Karpas-422 (cell line): ENCODE measurements around the gene HOXA2. TPM values are rescaled to one million over a fixed set of nuclear protein-coding genes. Genes with fewer than 3 reads are reported as not detected.

ENCODE experiments used
- DNase-seq: peaks from one replicate; pipeline ENCODE4 v3.0.0-alpha.2; 2015
- H2AFZ ChIP-seq: fragments of 200-600 bp; sonication (generic); 2 replicates; pipeline ENCODE4 v1.6.1; 2014; ENCODE audit warnings: antibody characterized with exemption, low read length, mixed read lengths
- H3K27ac ChIP-seq: fragments of 200-600 bp; sonication (generic); 2 replicates; pipeline ENCODE4 v1.5.1; 2014; ENCODE audit warnings: mild to moderate bottlenecking, low read length, moderate library complexity
- H3K27me3 ChIP-seq: fragments of 200-600 bp; sonication (generic); 2 replicates; pipeline ENCODE4 v1.6.1; 2014; ENCODE audit warnings: low read length, mixed read lengths
- H3K36me3 ChIP-seq: fragments of 200-600 bp; sonication (generic); 2 replicates; pipeline ENCODE4 v1.6.1; 2014; ENCODE audit warnings: low read length, mixed read lengths; ENCODE audit not compliant: insufficient read depth
- H3K4me1 ChIP-seq: fragments of 200-600 bp; sonication (generic); 2 replicates; pipeline ENCODE4 v1.6.1; 2014; ENCODE audit warnings: mild to moderate bottlenecking, low read length, mixed read lengths
- H3K4me2 ChIP-seq: fragments of 200-600 bp; sonication (generic); 2 replicates; pipeline ENCODE4 v1.6.1; 2014; ENCODE audit warnings: low read length, low read depth, mild to moderate bottlenecking; ENCODE audit not compliant: poor library complexity, severe bottlenecking
- H3K4me3 ChIP-seq: fragments of 200-600 bp; sonication (generic); 2 replicates; pipeline ENCODE4 v1.5.1; 2014; ENCODE audit warnings: mild to moderate bottlenecking, antibody characterized with exemption, low read length, mixed read lengths
- H3K79me2 ChIP-seq: fragments of 200-600 bp; sonication (generic); 2 replicates; pipeline ENCODE4 v1.6.1; 2014; ENCODE audit warnings: mild to moderate bottlenecking, low read length, mixed read lengths
- H3K9ac ChIP-seq: fragments of 200-600 bp; sonication (generic); 2 replicates; pipeline ENCODE4 v1.6.0; 2014; ENCODE audit warnings: low read length
- H3K9me2 ChIP-seq: fragments of 200-600 bp; sonication (generic), shearing (Covaris generic); replicated peaks from 2 replicates; pipeline ENCODE4 v1.6.0; 2014; ENCODE audit warnings: mild to moderate bottlenecking, low read length, moderate library complexity; ENCODE audit not compliant: insufficient read depth
- H3K9me3 ChIP-seq: fragments of 300-700, 200-600 bp; sonication (generic); 2 replicates; pipeline ENCODE4 v1.6.1; 2014; ENCODE audit warnings: low read length, mixed read lengths
- H4K20me1 ChIP-seq: fragments of 200-600 bp; sonication (generic); 2 replicates; pipeline ENCODE4 v1.6.1; 2014; ENCODE audit warnings: mild to moderate bottlenecking, antibody characterized with exemption, low read length, low read depth; ENCODE audit not compliant: insufficient read depth
- total RNA-seq: library from RNA; depleted of rRNA; stranded (reverse); fragments of >200 nt; shearing (Covaris generic); gene quantifications from 2 replicates; pipeline ENCODE4 v1.2.3, GENCODE V29; 2014; ENCODE audit warnings: low replicate concordance

Gene HOXA2
- total RNA-seq, 1 experiment from 2014 or later = 0.41 TPM

DNA sequence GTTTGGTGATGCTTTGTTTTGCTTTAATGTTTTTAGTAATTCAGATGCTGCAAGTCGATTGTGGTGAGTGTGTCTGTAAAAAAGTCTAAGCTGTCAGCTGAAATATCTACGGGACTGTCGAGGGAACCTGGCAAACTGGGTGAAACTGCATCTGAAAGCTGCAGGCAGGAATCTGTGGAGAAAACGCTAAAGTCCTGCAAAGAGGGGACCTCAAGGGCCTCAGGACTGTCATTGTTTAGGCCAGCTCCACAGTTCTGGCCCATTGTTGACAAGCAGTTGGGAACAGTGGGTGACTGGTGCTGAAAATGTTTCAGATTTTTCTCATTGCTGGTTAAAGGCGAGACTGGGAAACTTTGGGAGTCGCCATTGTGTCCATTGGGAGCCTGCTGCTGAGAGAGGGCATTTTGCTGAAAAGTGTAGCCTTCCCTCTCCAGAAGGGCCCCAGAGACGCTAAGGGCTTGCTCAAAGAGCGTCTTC is 1.8 kb downstream of the HOXA2 start:
- peaks cover 15% of the 10 kb centered on the region for H3K79me2 ChIP-seq
- H3K36me3 ChIP-seq = no peaks in the 10 kb centered on the region
- H3K9me3 ChIP-seq = no peaks in the 10 kb centered on the region
- H2AFZ ChIP-seq = no peak overlapping the region
- 0 out of 2 replicates have a peak, but pooled peaks cover 8% of the 10 kb centered on the region for H4K20me1 ChIP-seq
- H3K4me1 ChIP-seq = peaks cover 11% of the 10 kb centered on the region
- no peak overlapping the region for H3K4me2 ChIP-seq
- H3K27me3 ChIP-seq = no peaks in the 10 kb centered on the region
- no peak overlapping the region for H3K9ac ChIP-seq
- no peak overlapping the region for H3K4me3 ChIP-seq
- no peaks in the 10 kb centered on the region for H3K9me2 ChIP-seq
- no peak for DNase-seq
- no peak overlapping the region for H3K27ac ChIP-seq

GRCh38 chr7:27099453-27100370 is 2.8 kb downstream of the HOXA2 start:
- no peak for DNase-seq
- Histone ChIP-seq H3K9ac (no peak overlapping the region), H3K4me3 (no peak overlapping the region), H3K79me2 (peaks cover 15% of the 10 kb centered on the region), H4K20me1 (0 out of 2 replicates have a peak, but pooled peaks cover under 1% of the 10 kb centered on the region), H3K9me2 (no peaks in the 10 kb centered on the region), H3K9me3 (no peaks in the 10 kb centered on the region), H3K27me3 (no peaks in the 10 kb centered on the region), H3K36me3 (no peaks in the 10 kb centered on the region), H3K27ac (no peak overlapping the region), H2AFZ (no peak overlapping the region), H3K4me2 (no peak overlapping the region), H3K4me1 (peaks cover 18% of the 10 kb centered on the region)

GRCh38 chr7:27098578-27099451 is 3.7 kb downstream of the HOXA2 start:
- no peak overlapping the region for H2AFZ ChIP-seq
- DNase-seq = no peak
- no peak overlapping the region for H3K4me2 ChIP-seq
- peaks cover 19% of the 10 kb centered on the region for H3K4me1 ChIP-seq
- no peak overlapping the region for H3K9ac ChIP-seq
- H3K4me3 ChIP-seq = no peak overlapping the region
- H3K9me3 ChIP-seq = no peaks in the 10 kb centered on the region
- no peak overlapping the region for H3K27ac ChIP-seq
- peaks cover 15% of the 10 kb centered on the region for H3K79me2 ChIP-seq
- H4K20me1 ChIP-seq = no peaks in the 10 kb centered on the region
- no peaks in the 10 kb centered on the region for H3K36me3 ChIP-seq
- H3K9me2 ChIP-seq = no peaks in the 10 kb centered on the region
- no peaks in the 10 kb centered on the region for H3K27me3 ChIP-seq

GRCh38 chr7:27097686-27098577 is 4.6 kb downstream of the HOXA2 start:
- Histone ChIP-seq H3K27me3 (no peaks in the 10 kb centered on the region), H3K9ac (peak overlapping the region; percentile 84), H3K4me3 (peak overlapping the region; percentile 85; the same call in 1 of the 2 replicates), H4K20me1 (no peaks in the 10 kb centered on the region), H3K4me2 (peak overlapping the region; percentile 75), H3K36me3 (no peaks in the 10 kb centered on the region), H3K4me1 (peaks cover 19% of the 10 kb centered on the region), H3K9me3 (no peaks in the 10 kb centered on the region), H3K27ac (peak overlapping the region; percentile 69), H3K9me2 (no peaks in the 10 kb centered on the region), H2AFZ (no peak overlapping the region), H3K79me2 (peaks cover 15% of the 10 kb centered on the region)
- DNase-seq = no peak

DNA sequence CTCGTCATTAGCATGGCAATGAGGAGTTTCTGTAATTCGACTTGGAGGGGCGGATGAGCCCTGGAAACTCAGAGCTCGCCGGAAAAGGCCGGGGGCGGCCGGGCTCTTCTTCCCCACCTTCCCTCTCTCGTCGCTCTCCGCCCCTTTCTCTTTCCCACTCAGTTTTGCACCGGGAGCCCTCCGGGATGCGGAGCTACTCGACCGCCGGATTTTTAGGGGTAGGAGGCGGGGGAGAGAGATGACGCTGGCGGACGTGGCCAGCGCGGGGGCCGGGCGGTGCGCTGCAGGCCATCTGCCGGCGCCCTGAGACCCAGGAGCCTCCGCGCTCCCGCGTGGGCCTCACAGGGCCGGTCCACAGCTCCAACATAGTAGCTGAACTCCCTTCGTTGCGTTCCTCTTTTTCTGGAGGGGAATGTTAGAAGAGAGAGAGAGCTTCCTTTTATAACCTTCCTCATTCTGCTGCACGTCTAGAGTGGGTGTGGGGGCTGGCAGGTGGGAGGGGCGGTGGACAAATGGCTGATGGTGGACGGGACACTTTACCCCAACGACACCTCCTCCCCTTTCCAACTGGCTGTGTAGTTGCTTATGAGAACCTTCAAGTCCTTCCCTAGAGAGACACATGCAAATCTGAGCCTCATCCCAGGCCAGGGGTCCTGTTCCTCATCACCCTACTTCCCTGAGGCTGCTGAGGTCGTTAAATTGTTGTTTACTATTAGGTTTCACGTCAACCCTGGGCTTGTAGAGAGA is 5.5 kb downstream of the HOXA2 start:
- Histone ChIP-seq H3K4me2 (peak overlapping the region; percentile 75), H3K9ac (peak overlapping the region; percentile 84), H4K20me1 (no peaks in the 10 kb centered on the region), H2AFZ (peak overlapping the region; percentile 84; the same call in 1 of the 2 replicates), H3K9me2 (no peaks in the 10 kb centered on the region), H3K27me3 (no peaks in the 10 kb centered on the region), H3K4me3 (peak overlapping the region; percentile 85), H3K4me1 (peaks cover 19% of the 10 kb centered on the region), H3K36me3 (no peaks in the 10 kb centered on the region), H3K27ac (peak overlapping the region; percentile 69), H3K79me2 (peaks cover 15% of the 10 kb centered on the region), H3K9me3 (no peaks in the 10 kb centered on the region)
- DNase-seq = peak; percentile 50

- peak within 1 kb of the TSS; percentile 85 for H3K4me3 ChIP-seq
- no peaks in the 10 kb centered on the region for H3K27me3 ChIP-seq
- peak within 1 kb of the TSS; percentile 90 for H2AFZ ChIP-seq
- H3K9me2 ChIP-seq = no peaks in the 10 kb centered on the region
- peaks cover 19% of the 10 kb centered on the region for H3K4me1 ChIP-seq
- H3K9ac ChIP-seq = peak within 1 kb of the TSS; percentile 84
- peak within 1 kb of the TSS; percentile 69 for H3K27ac ChIP-seq
- peaks cover 15% of the 10 kb centered on the region for H3K79me2 ChIP-seq
- DNase-seq = peak; percentile 96
- no peaks in the 10 kb centered on the region for H3K36me3 ChIP-seq
- no peaks in the 10 kb centered on the region for H3K9me3 ChIP-seq
- no peaks in the 10 kb centered on the region for H4K20me1 ChIP-seq
- H3K4me2 ChIP-seq = peak within 1 kb of the TSS; percentile 86
Measured at GRCh38 chr7:27095897-27096767, 6.4 kb downstream of the HOXA2 start, which contains the start of gene HOXA1. Gene HOXA1, minus strand, starts transcription at chr7:27096000. Its CDS starts 88 bp downstream, at chr7:27095912.
